MM.1S (cell line): ENCODE results near the gene LINC01488.

Experiments
- DNase-seq: peaks from one replicate; pipeline ENCODE4 v3.0.0-alpha.2; 2015
- H2AFZ ChIP-seq: fragments of 300-600 bp; sonication (generic); 2 replicates; pipeline ENCODE4 v1.6.0; 2016; ENCODE audit warnings: antibody characterized with exemption, low read length
- H3F3A ChIP-seq: fragments of 300-600 bp; sonication (generic); 2 replicates; pipeline ENCODE4 v1.6.1; 2016; ENCODE audit warnings: mild to moderate bottlenecking, antibody characterized with exemption, low read length, moderate library complexity, mixed read lengths; ENCODE audit not compliant: insufficient read depth
- H3K27ac ChIP-seq: fragments of 300-600 bp; sonication (generic); 2 replicates; pipeline ENCODE4 v1.5.1; 2016; ENCODE audit warnings: mild to moderate bottlenecking, low read length
- H3K27me3 ChIP-seq: fragments of 300-600 bp; sonication (generic); replicated peaks from 2 replicates; pipeline ENCODE4 v1.6.0; 2016; ENCODE audit warnings: low read length; ENCODE audit not compliant: insufficient read depth
- H3K36me3 ChIP-seq: fragments of 300-600 bp; sonication (generic); replicated peaks from 2 replicates; pipeline ENCODE4 v1.6.1; 2016; ENCODE audit warnings: mild to moderate bottlenecking, low read length, mixed read lengths; ENCODE audit not compliant: insufficient read depth
- H3K4me1 ChIP-seq: fragments of 300-600 bp; sonication (generic); 2 replicates; pipeline ENCODE4 v1.6.1; 2016; ENCODE audit warnings: low read length, mixed read lengths
- H3K4me2 ChIP-seq: fragments of 300-600 bp; sonication (generic); 2 replicates; pipeline ENCODE4 v1.6.0; 2016; ENCODE audit warnings: low read depth, low read length
- H3K4me3 ChIP-seq: fragments of 300-600 bp; sonication (generic); 2 replicates; pipeline ENCODE4 v1.5.1; 2016; ENCODE audit warnings: low read length, mixed read lengths
- H3K79me2 ChIP-seq: fragments of 300-600 bp; sonication (generic); 2 replicates; pipeline ENCODE4 v1.6.1; 2016; ENCODE audit warnings: mixed run types, low read length, mixed read lengths
- H3K9ac ChIP-seq: fragments of 300-600 bp; sonication (generic); 2 replicates; pipeline ENCODE4 v1.6.1; 2016; ENCODE audit warnings: low read length, mixed read lengths
- H3K9me2 ChIP-seq: fragments of 300-600 bp; sonication (generic); replicated peaks from 2 replicates; pipeline ENCODE4 v1.6.1; 2016; ENCODE audit warnings: mild to moderate bottlenecking, low read length, mixed read lengths; ENCODE audit not compliant: insufficient read depth
- H3K9me3 ChIP-seq: fragments of 300-600 bp; sonication (generic); replicated peaks from 2 replicates; pipeline ENCODE4 v1.6.1; 2016; ENCODE audit warnings: mild to moderate bottlenecking, low read length, mixed read lengths; ENCODE audit not compliant: insufficient read depth
- H4K20me1 ChIP-seq: fragments of 300-600 bp; sonication (generic); 2 replicates; pipeline ENCODE4 v1.6.1; 2016; ENCODE audit warnings: mild to moderate bottlenecking, low read length, moderate library complexity, mixed read lengths; ENCODE audit not compliant: insufficient read depth
- CTCF ChIP-seq: fragments of 300-600 bp; sonication (generic); IDR thresholded peaks from 2 replicates; pipeline ENCODE4 v1.5.1; 2016; ENCODE audit warnings: antibody characterized with exemption, low read length, mixed read lengths
- EZH2 ChIP-seq: fragments of 300-600 bp; sonication (generic); optimal IDR thresholded peaks from 2 replicates; pipeline ENCODE3; 2017; ENCODE audit warnings: low read depth, mild to moderate bottlenecking, antibody characterized with exemption, low read length, mixed read lengths
- EZH2phosphoT487 ChIP-seq: fragments of 300-600 bp; sonication (generic); IDR thresholded peaks from 2 replicates; pipeline ENCODE4 v1.6.1; 2018; ENCODE audit warnings: antibody characterized with exemption, low read length

The LINC01488 gene

DNA sequence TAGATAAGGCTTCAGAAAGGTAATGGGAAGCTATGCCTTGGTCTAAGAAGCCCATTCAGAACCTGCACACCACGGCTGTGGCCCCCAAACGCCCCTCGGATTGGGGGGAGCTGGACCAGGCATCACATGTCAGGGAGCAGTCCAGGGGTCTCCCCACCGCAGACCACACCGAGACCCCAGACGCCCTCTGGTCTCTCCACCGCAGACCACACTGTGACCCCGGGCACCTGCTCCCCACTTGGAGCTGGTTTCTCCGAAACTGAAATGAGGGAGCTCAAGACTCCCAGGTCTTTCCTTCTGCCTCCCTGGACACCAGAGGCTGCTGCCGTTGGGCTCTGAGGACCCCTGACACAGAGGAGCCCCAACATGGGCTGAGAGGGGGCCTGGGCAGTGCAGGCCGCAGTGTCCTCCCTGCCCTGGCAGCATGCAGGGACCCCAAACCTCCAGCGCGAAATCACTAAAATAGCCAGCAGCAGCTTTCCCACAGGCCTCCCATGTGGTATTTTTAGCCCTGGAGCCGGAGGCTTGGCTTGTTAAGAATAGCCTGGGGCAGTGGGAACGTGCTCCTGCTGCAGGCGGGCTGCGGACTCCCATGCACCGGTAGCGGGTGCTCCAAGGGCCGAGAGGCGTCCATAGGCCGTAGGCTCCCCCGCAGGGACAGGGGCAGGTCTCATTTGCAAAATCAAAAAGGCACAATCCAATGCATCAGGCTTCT, 7.7 kb downstream of the LINC01488 start:
- Histone ChIP-seq H3K4me3 (no peak overlapping the region), H3K4me2 (no peak overlapping the region), H2AFZ (no peak overlapping the region), H3K9me2 (no peaks in the 10 kb centered on the region), H3K9me3 (no peaks in the 10 kb centered on the region), H3K27ac (no peak overlapping the region), H4K20me1 (no peaks in the 10 kb centered on the region), H3K36me3 (no peaks in the 10 kb centered on the region), H3F3A (no peaks in the 10 kb centered on the region), H3K9ac (no peak overlapping the region), H3K4me1 (no peaks in the 10 kb centered on the region), H3K79me2 (no peaks in the 10 kb centered on the region), H3K27me3 (peaks cover 100% of the 10 kb centered on the region)
- DNase-seq = no peak
- TF ChIP-seq CTCF (no peak), EZH2 (no peak), EZH2phosphoT487 (no peak)

DNA sequence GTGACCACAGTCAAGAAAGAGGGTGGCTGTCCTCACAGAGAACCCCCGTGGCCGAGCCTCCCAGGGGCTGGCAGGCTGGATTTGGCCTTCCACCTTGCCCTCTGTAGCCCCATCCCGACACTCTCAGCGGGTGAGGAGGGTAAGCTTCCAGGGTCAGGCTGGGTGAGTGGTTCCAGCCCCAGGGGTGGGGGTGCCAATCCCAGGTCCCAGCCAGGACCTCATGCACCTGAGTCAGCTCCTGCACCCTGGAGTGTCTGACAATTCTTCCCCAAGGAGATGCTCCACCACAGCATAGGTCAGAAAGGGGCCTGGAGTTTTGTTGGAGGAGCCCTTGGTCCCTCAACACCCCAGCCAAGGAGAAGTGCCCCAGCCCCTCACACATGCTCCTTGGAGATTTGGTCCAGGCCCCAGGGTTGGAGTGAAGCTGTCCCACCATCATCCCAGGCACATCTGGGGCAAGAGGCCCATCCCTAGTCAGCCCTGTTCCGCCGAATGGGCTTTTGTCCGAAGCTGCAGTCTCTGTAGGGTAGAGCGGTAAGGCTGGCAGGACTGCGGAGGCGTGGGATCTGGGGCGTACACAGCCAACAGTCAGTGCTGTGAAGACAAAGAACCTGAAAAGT, 8.4 kb downstream of the LINC01488 start:
- Histone ChIP-seq H3K4me3 (no peak overlapping the region), H3K4me1 (no peaks in the 10 kb centered on the region)
- no peak for DNase-seq

DNA sequence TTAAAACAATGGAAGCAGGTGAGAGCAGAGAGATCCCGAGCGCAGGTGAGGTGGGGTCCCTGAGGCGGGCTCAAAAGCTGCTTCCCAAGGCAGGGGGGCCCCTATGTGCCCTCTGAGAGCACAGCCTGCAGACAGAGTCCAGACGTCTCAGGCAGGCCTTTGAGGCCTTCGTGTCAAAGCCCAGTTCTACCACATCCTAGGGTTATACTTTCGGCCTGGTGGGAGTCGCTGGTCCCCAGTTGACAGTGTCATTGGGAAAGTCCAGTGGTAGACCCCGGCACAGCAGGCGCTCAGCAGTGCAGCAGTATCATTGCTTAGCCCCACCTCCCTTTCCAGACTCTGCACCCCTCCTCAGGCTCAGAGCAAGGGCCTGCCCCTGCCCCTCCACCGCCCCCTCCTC, 9.1 kb downstream of the LINC01488 start:
- H3K27me3 ChIP-seq = peaks cover 100% of the 10 kb centered on the region
- no peak for TF ChIP-seq EZH2

More for the DNA sequence above, 8.4 kb downstream of the LINC01488 start:
- no peak for TF ChIP-seq EZH2
- no peak for TF ChIP-seq CTCF
- no peak for TF ChIP-seq EZH2phosphoT487
- Histone ChIP-seq H3K9ac (no peak overlapping the region), H3K27me3 (peaks cover 100% of the 10 kb centered on the region), H3K4me2 (no peak overlapping the region), H4K20me1 (no peaks in the 10 kb centered on the region), H3K36me3 (no peaks in the 10 kb centered on the region), H2AFZ (no peak overlapping the region), H3K9me2 (no peaks in the 10 kb centered on the region), H3K79me2 (no peaks in the 10 kb centered on the region), H3K27ac (no peak overlapping the region), H3F3A (no peaks in the 10 kb centered on the region), H3K9me3 (no peaks in the 10 kb centered on the region)

More for the DNA sequence above, 9.1 kb downstream of the LINC01488 start:
- H3K4me1 ChIP-seq = no peaks in the 10 kb centered on the region
- no peak overlapping the region for H3K4me2 ChIP-seq
- H3K9me3 ChIP-seq = no peaks in the 10 kb centered on the region
- H3K9me2 ChIP-seq = no peaks in the 10 kb centered on the region
- H3K9ac ChIP-seq = no peak overlapping the region
- DNase-seq = no peak
- no peaks in the 10 kb centered on the region for H3K36me3 ChIP-seq
- no peak overlapping the region for H3K4me3 ChIP-seq
- no peak overlapping the region for H3K27ac ChIP-seq
- no peak overlapping the region for H2AFZ ChIP-seq
- H3K79me2 ChIP-seq = no peaks in the 10 kb centered on the region
- H4K20me1 ChIP-seq = no peaks in the 10 kb centered on the region
- no peaks in the 10 kb centered on the region for H3F3A ChIP-seq
